Esophagus muscularis mucosa (tissue), 3 donors: ENCODE data around the gene VEZF1.

Source experiments
- POLR2A ChIP-seq: fragments of 450-650 bp; IDR thresholded peaks from one replicate; pipeline ENCODE4 v1.6.1; 2017; ENCODE audit warnings: antibody characterized with exemption, moderate library complexity, mild to moderate bottlenecking, low read depth
- POLR2AphosphoS5 ChIP-seq, 2 donors: sonication (generic); formaldehyde crosslinking; IDR thresholded peaks; one replicate each; pipeline ENCODE4 v1.6.1; 2017; ENCODE audit warnings: antibody characterized with exemption in 2 of 2
- TF ChIP-seq, protein P1 (sequence below), 3 experiments: fragments of 200-600 bp in 2 of 3; fragments of 450-650 bp in 1 of 3; sonication (generic) in 2 of 3; IDR thresholded peaks; one replicate each; pipeline ENCODE4 v1.5.1; 2017 to 2019; ENCODE audit warnings: antibody characterized with exemption in 3 of 3, mild to moderate bottlenecking in 2 of 3, moderate library complexity in 1 of 3

DNA sequence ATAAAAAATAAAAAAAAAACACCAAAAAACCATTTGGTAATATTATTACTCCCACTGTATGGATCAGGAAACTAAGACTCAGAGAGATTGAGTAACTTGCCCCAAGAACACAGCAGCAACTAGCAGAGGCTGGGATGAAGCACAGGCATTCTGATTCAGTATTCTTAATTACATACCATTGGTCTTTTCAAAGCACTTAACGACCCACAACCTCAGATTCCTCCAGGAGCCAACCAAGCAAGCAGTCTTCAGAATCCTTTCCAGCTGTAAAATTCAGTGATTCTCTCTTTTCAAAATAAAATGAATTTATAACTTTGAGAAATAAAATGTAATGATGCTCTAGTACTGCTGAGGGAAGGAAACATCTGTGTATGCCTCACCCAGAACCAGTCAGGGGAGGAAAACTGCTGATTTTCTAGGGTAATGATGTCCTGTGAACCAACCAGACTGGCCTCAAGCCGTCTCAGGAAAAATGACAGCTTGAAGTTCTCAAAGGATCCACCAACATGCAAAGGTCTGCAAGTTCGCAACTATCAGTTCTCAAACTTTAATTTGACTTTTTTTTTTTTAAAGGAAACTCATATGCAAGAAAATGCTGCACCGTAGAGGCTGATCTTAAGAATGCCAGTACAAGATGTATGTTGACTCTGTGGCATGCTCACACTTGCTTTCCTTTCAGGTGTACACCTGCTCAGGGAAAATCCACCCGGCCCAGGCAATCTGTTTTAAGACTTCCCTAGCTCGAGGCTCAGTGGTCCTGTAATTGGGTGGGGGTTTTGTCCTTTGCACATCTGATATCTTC lies 41.9 kb downstream of the VEZF1 start:
- TF ChIP-seq POLR2A (no peak), POLR2AphosphoS5 (IDR thresholded peaks at IDR 0.05) (no peak)
- TF ChIP-seq, protein P1, sequence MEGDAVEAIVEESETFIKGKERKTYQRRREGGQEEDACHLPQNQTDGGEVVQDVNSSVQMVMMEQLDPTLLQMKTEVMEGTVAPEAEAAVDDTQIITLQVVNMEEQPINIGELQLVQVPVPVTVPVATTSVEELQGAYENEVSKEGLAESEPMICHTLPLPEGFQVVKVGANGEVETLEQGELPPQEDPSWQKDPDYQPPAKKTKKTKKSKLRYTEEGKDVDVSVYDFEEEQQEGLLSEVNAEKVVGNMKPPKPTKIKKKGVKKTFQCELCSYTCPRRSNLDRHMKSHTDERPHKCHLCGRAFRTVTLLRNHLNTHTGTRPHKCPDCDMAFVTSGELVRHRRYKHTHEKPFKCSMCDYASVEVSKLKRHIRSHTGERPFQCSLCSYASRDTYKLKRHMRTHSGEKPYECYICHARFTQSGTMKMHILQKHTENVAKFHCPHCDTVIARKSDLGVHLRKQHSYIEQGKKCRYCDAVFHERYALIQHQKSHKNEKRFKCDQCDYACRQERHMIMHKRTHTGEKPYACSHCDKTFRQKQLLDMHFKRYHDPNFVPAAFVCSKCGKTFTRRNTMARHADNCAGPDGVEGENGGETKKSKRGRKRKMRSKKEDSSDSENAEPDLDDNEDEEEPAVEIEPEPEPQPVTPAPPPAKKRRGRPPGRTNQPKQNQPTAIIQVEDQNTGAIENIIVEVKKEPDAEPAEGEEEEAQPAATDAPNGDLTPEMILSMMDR (IDR thresholded peaks at IDR 0.05) = no peak
